ENCODE measurements around the gene SENP2. TPM values are rescaled to one million over a fixed set of nuclear protein-coding genes. Genes with fewer than 3 reads are reported as not detected.

Gene SENP2
- total and polyA plus RNA-seq, 2 experiments from 2014 or later: 19.0 to 20.1 TPM

GRCh38 chr3:185654758-185655145 lies 68.7 kb downstream of the SENP2 start:
- H4K20me1 ChIP-seq (ENCODE audit: insufficient read depth): no peaks in the 10 kb centered on the region
- 96 to 100% methylated on average over 2 of the region's 2 CpGs for WGBS, 2 experiments (ENCODE audit: low coverage in 1 of 2, low lambda C conversion rate in 2 of 2, missing lambda C conversion rate in 2 of 2)

GRCh38 chr3:185655426-185656320 lies 69.6 kb downstream of the SENP2 start:
- Histone ChIP-seq H3K9me2 (ENCODE audit: insufficient read depth) (no peaks in the 10 kb centered on the region), H3K27me3 (replicated peaks; ENCODE audit: insufficient read depth) (no peaks in the 10 kb centered on the region), H3K79me2 (ENCODE audit: insufficient read depth) (no peaks in the 10 kb centered on the region; the same call in 1 of the 2 replicates), H3K9me3 (ENCODE audit: low read depth) (no peaks in the 10 kb centered on the region), H3K9ac (peak overlapping the region; percentile 48), H4K20me1 (ENCODE audit: insufficient read depth) (no peaks in the 10 kb centered on the region), H3K36me3 (ENCODE audit: low read depth) (peaks cover 38% of the 10 kb centered on the region), H3K27ac (peak overlapping the region; percentile 98), H2AFZ (no peak overlapping the region), H3K4me2 (ENCODE audit: unreplicated experiment) (peak overlapping the region; percentile 49), H3K4me3 (no peak overlapping the region), H3F3A (ENCODE audit: insufficient read depth) (peaks cover 54% of the 10 kb centered on the region), H3K4me1 (ENCODE audit: insufficient read depth) (peaks cover 46% of the 10 kb centered on the region)
- in situ Hi-C loops (cut with MboI): no loop called here
- WGBS, 2 experiments (ENCODE audit: low coverage in 1 of 2, low lambda C conversion rate in 2 of 2, missing lambda C conversion rate in 2 of 2): 81 to 82% methylated on average over 12 of the region's 12 CpGs
- no peak for DNase-seq
- no peak for TF ChIP-seq EZH2 (IDR thresholded peaks at IDR 0.05; ENCODE audit: insufficient read depth, poor library complexity, severe bottlenecking)
- TF ChIP-seq EZH2phosphoT487 (IDR thresholded peaks at IDR 0.05; ENCODE audit: insufficient read depth, low read depth): no peak

More at GRCh38 chr3:185654758-185655145, 68.7 kb downstream of the SENP2 start:
- H3K36me3 ChIP-seq (ENCODE audit: low read depth): peaks cover 46% of the 10 kb centered on the region
- H3K9me2 ChIP-seq (ENCODE audit: insufficient read depth): no peaks in the 10 kb centered on the region
- no peak overlapping the region for H2AFZ ChIP-seq
- no peaks in the 10 kb centered on the region; the same call in 1 of the 2 replicates for H3K79me2 ChIP-seq (ENCODE audit: insufficient read depth)
- DNase-seq: no peak
- H3K4me2 ChIP-seq (ENCODE audit: unreplicated experiment): no peak overlapping the region
- H3K27me3 ChIP-seq (replicated peaks; ENCODE audit: insufficient read depth): no peaks in the 10 kb centered on the region
- H3K4me3 ChIP-seq: no peak overlapping the region
- peaks cover 38% of the 10 kb centered on the region for H3K4me1 ChIP-seq (ENCODE audit: insufficient read depth)
- no peak for TF ChIP-seq EZH2 (IDR thresholded peaks at IDR 0.05; ENCODE audit: insufficient read depth, poor library complexity, severe bottlenecking)
- no peak for TF ChIP-seq EZH2phosphoT487 (IDR thresholded peaks at IDR 0.05; ENCODE audit: insufficient read depth, low read depth)
- 0 out of 2 replicates have a peak overlapping the region, but pooled peaks have one; percentile 98 for H3K27ac ChIP-seq
- no peaks in the 10 kb centered on the region for H3K9me3 ChIP-seq (ENCODE audit: low read depth)
- no peak overlapping the region for H3K9ac ChIP-seq
- H3F3A ChIP-seq (ENCODE audit: insufficient read depth): peaks cover 46% of the 10 kb centered on the region
- in situ Hi-C loops (cut with MboI): no loop called here

- peak overlapping the region; percentile 80 for H3K9ac ChIP-seq
- H3K4me1 ChIP-seq (ENCODE audit: insufficient read depth): peaks cover 48% of the 10 kb centered on the region
- peak overlapping the region; percentile 56 for H3K4me2 ChIP-seq (ENCODE audit: unreplicated experiment)
- H3K36me3 ChIP-seq (ENCODE audit: low read depth): peaks cover 35% of the 10 kb centered on the region
- no peaks in the 10 kb centered on the region for H3K9me2 ChIP-seq (ENCODE audit: insufficient read depth)
- H3K9me3 ChIP-seq (ENCODE audit: low read depth): no peaks in the 10 kb centered on the region
- H3K4me3 ChIP-seq: no peak overlapping the region
- peak; percentile 98 for DNase-seq
- no peak for TF ChIP-seq EZH2phosphoT487 (IDR thresholded peaks at IDR 0.05; ENCODE audit: insufficient read depth, low read depth)
- TF ChIP-seq EZH2 (IDR thresholded peaks at IDR 0.05; ENCODE audit: insufficient read depth, poor library complexity, severe bottlenecking): no peak
- WGBS, 2 experiments (ENCODE audit: low coverage in 1 of 2, low lambda C conversion rate in 2 of 2, missing lambda C conversion rate in 2 of 2): 2 to 3% methylated on average over 8 of the region's 8 CpGs
- H3K79me2 ChIP-seq (ENCODE audit: insufficient read depth): no peaks in the 10 kb centered on the region; the same call in 1 of the 2 replicates
- H3K27ac ChIP-seq: peak overlapping the region; percentile 98
- H2AFZ ChIP-seq: no peak overlapping the region
- no peaks in the 10 kb centered on the region for H4K20me1 ChIP-seq (ENCODE audit: insufficient read depth)
- in situ Hi-C loops (cut with MboI): no loop called here
- H3K27me3 ChIP-seq (replicated peaks; ENCODE audit: insufficient read depth): no peaks in the 10 kb centered on the region
- H3F3A ChIP-seq (ENCODE audit: insufficient read depth): peaks cover 61% of the 10 kb centered on the region
These were observed 70.3 kb downstream of the SENP2 start for GRCh38 chr3:185656321-185656840.

- TF ChIP-seq EZH2phosphoT487 (IDR thresholded peaks at IDR 0.05; ENCODE audit: insufficient read depth, low read depth) (no peak), EZH2 (IDR thresholded peaks at IDR 0.05; ENCODE audit: insufficient read depth, poor library complexity, severe bottlenecking) (no peak)
- 95 to 98% methylated on average over 12 of the region's 12 CpGs for WGBS, 2 experiments (ENCODE audit: low coverage in 1 of 2, low lambda C conversion rate in 2 of 2, missing lambda C conversion rate in 2 of 2)
- Histone ChIP-seq H3K27me3 (replicated peaks; ENCODE audit: insufficient read depth) (no peaks in the 10 kb centered on the region), H3F3A (ENCODE audit: insufficient read depth) (peaks cover 61% of the 10 kb centered on the region), H3K79me2 (ENCODE audit: insufficient read depth) (no peaks in the 10 kb centered on the region), H3K9me2 (ENCODE audit: insufficient read depth) (no peaks in the 10 kb centered on the region), H3K9me3 (ENCODE audit: low read depth) (no peaks in the 10 kb centered on the region), H4K20me1 (ENCODE audit: insufficient read depth) (no peaks in the 10 kb centered on the region), H3K27ac (peak overlapping the region; percentile 98), H3K4me3 (no peak overlapping the region), H2AFZ (no peak overlapping the region), H3K4me1 (ENCODE audit: insufficient read depth) (peaks cover 48% of the 10 kb centered on the region), H3K9ac (peak overlapping the region; percentile 80), H3K4me2 (ENCODE audit: unreplicated experiment) (peak overlapping the region; percentile 56), H3K36me3 (ENCODE audit: low read depth) (peaks cover 28% of the 10 kb centered on the region)
- no peak for DNase-seq
- in situ Hi-C loops (cut with MboI): no loop called here
These were observed 71.1 kb downstream of the SENP2 start for GRCh38 chr3:185657211-185657610.
